Endothelial cell of umbilical vein (primary cell): ENCODE measurements around the gene ZNF581. TPM values are rescaled to one million over a fixed set of nuclear protein-coding genes. Genes with fewer than 3 reads are reported as not detected.

ENCODE experiments used
- BruUV-seq: library from RNA; stranded (reverse); fragments of 400-500 nt; replicated peaks from 2 replicates; lab custom pipeline; 2021; lab: Mats Ljungman, UMichigan
- CTCF ChIA-PET: fragments of 300-600, 350-600 bp; sonication (Branson Sonifier 250); formaldehyde crosslinking; loops from one replicate; lab custom pipeline; 2021; ENCODE audit warnings: antibody characterized with exemption, inconsistent platforms; lab: Charles Lee
- POLR2A ChIA-PET: fragments of 300-600, 350-600 bp; sonication (Branson Sonifier 250); formaldehyde crosslinking; loops from one replicate; lab custom pipeline; 2021; ENCODE audit warnings: antibody characterized with exemption, inconsistent platforms; lab: Charles Lee
- DNase-seq: peaks from one replicate; pipeline ENCODE4 v3.0.0-alpha.2; 2011; ENCODE audit warnings: low read depth, low spot score
- FAIRE-seq: peaks from 2 replicates; lab custom pipeline; 2011; peaks lifted over from hg19 to GRCh38; lab: Jason Lieb, UNC
- H2AFZ ChIP-seq: 2 replicates; pipeline ENCODE4 v1.6.0; 2012; ENCODE audit warnings: low read depth, low read length, control low read depth, inconsistent platforms
- H3K27ac ChIP-seq: 2 replicates; pipeline ENCODE4 v1.5.1; 2011; ENCODE audit warnings: low read depth, mild to moderate bottlenecking, control low read depth, low read length, moderate library complexity; ENCODE audit not compliant: insufficient read depth
- H3K27me3 ChIP-seq, 2 experiments: 2 replicates each; pipeline versions ENCODE4 v1.6.0 to v1.6.1; 2011; ENCODE audit warnings: low read length in 2 of 2, mixed read lengths in 1 of 2; ENCODE audit not compliant: control insufficient read depth in 2 of 2, insufficient read depth in 2 of 2
- H3K36me3 ChIP-seq, 2 experiments: 2 replicates in 1 of 2; 3 replicates in 1 of 2; pipeline ENCODE4 v1.5.1; 2011; ENCODE audit warnings: low read length in 2 of 2, mild to moderate bottlenecking in 1 of 2, moderate library complexity in 1 of 2; ENCODE audit not compliant: control insufficient read depth in 2 of 2, insufficient read depth in 2 of 2; ENCODE audit errors: extremely low read depth in 1 of 2
- H3K4me1 ChIP-seq: 3 replicates; pipeline ENCODE4 v1.5.1; 2011; ENCODE audit warnings: mild to moderate bottlenecking, low read length; ENCODE audit not compliant: control insufficient read depth, insufficient read depth; ENCODE audit errors: extremely low read depth
- H3K4me2 ChIP-seq: 2 replicates; pipeline ENCODE4 v1.6.1; 2011; ENCODE audit warnings: low read length, control low read depth, mixed read lengths; ENCODE audit not compliant: insufficient read depth
- H3K4me3 ChIP-seq, 3 experiments: fragments of 200-600 bp in 1 of 3; sonication (generic), shearing (Covaris generic) in 1 of 3; replicated peaks in 1 of 3; 2 replicates each; pipeline ENCODE4 v1.5.1; 2011 to 2016; ENCODE audit warnings: control low read depth in 3 of 3, low read length in 3 of 3, mild to moderate bottlenecking in 2 of 3, inconsistent platforms in 1 of 3, low read depth in 1 of 3, moderate library complexity in 1 of 3; ENCODE audit not compliant: insufficient read depth in 1 of 3
- H3K79me2 ChIP-seq: 2 replicates; pipeline ENCODE4 v1.6.0; 2012; ENCODE audit warnings: low read length, inconsistent platforms; ENCODE audit not compliant: control insufficient read depth, insufficient read depth
- H3K9ac ChIP-seq: replicated peaks from 2 replicates; pipeline ENCODE3; 2011; ENCODE audit warnings: low read length, control low read depth; ENCODE audit not compliant: insufficient read depth; ENCODE audit errors: extremely low read depth
- H3K9me1 ChIP-seq: replicated peaks from 3 replicates; pipeline ENCODE4 v1.6.0; 2011; ENCODE audit warnings: mild to moderate bottlenecking, low read length; ENCODE audit not compliant: control insufficient read depth, insufficient read depth; ENCODE audit errors: extremely low read depth
- H3K9me3 ChIP-seq: replicated peaks from 2 replicates; pipeline ENCODE4 v1.5.1; 2012; ENCODE audit warnings: low read length, inconsistent platforms; ENCODE audit not compliant: control insufficient read depth, insufficient read depth
- H4K20me1 ChIP-seq: replicated peaks from 2 replicates; pipeline ENCODE3; 2011; ENCODE audit warnings: mild to moderate bottlenecking, low read length; ENCODE audit not compliant: control insufficient read depth, insufficient read depth; ENCODE audit errors: extremely low read depth
- EZH2 ChIP-seq: IDR thresholded peaks from 2 replicates; pipeline ENCODE4 v1.6.1; 2012; ENCODE audit warnings: borderline replicate concordance, low read depth, mild to moderate bottlenecking, moderate library complexity, low read length, inconsistent platforms; ENCODE audit not compliant: severe bottlenecking
- FOS ChIP-seq: IDR thresholded peaks from 2 replicates; pipeline ENCODE4 v1.6.1; 2011; ENCODE audit warnings: mild to moderate bottlenecking, low read length, moderate library complexity, borderline replicate concordance; ENCODE audit not compliant: insufficient read depth
- GATA2 ChIP-seq: IDR thresholded peaks from 2 replicates; pipeline ENCODE4 v1.7.0; 2011; ENCODE audit warnings: low read depth, mild to moderate bottlenecking, moderate library complexity, mixed read lengths, low read length; ENCODE audit not compliant: insufficient read length, insufficient read depth
- JUN ChIP-seq: IDR thresholded peaks from 2 replicates; pipeline ENCODE4 v1.6.1; 2011; ENCODE audit warnings: borderline replicate concordance, low read depth; ENCODE audit not compliant: insufficient read length, insufficient read depth
- MAX ChIP-seq: IDR thresholded peaks from 2 replicates; pipeline ENCODE4 v1.6.1; 2011; ENCODE audit not compliant: insufficient read depth, insufficient read length
- MYC ChIP-seq: IDR thresholded peaks from one replicate; pipeline ENCODE4 v1.6.1; 2011; ENCODE audit warnings: mild to moderate bottlenecking, low read depth, low read length
- POLR2A ChIP-seq: IDR thresholded peaks from 2 replicates; pipeline ENCODE4 v1.6.1; 2012; ENCODE audit warnings: low read depth, mild to moderate bottlenecking, control low read depth, low read length
- POLR2AphosphoS5 ChIP-seq: IDR thresholded peaks from 2 replicates; pipeline ENCODE4 v1.6.1; 2012; ENCODE audit warnings: low read depth, mild to moderate bottlenecking, control low read depth, low read length, moderate library complexity; ENCODE audit not compliant: insufficient read depth
- dilution Hi-C: fragments of 300-500 bp; cut with MboI; formaldehyde crosslinking; loops from one replicate; pipeline ENCODE4 v1.15.0; 2019; ENCODE audit warnings: low sequenced_read_pairs; ENCODE audit not compliant: extremely low pct_ligation_motif_present
- intact Hi-C: fragments of 100-400 bp; cut with micrococcal nuclease; formaldehyde crosslinking; loops from one replicate; pipeline ENCODE4 v1.10.0; 2022
- polyA plus RNA-seq, 4 experiments: library from polyadenylated mRNA; depleted of rRNA in 3 of 4; stranded (reverse) in 3 of 4; unstranded in 1 of 4; fragments of >200 nt; gene quantifications; 2 replicates each; pipeline versions ENCODE4 v1.2.1 to v1.2.3, GENCODE V29; 2011 to 2012; ENCODE audit warnings: missing spikeins in 1 of 4
- total RNA-seq: library from RNA; stranded (reverse); gene quantifications from 2 replicates; pipeline ENCODE4 v1.2.3, GENCODE V29; 2021
- TF ChIP-seq, protein P1 (sequence below), 2 donors: IDR thresholded peaks; 1 replicate in 1 of 2; 2 replicates in 1 of 2; pipeline ENCODE4 v1.5.1; 2011; ENCODE audit warnings: low read length in 2 of 2, mild to moderate bottlenecking in 2 of 2, moderate library complexity in 2 of 2, control low read depth in 1 of 2, inconsistent platforms in 1 of 2, low read depth in 1 of 2; ENCODE audit not compliant: insufficient read depth in 1 of 2; ENCODE audit errors: extremely low read depth in 1 of 2

Gene ZNF581
- total and polyA plus RNA-seq, 2 donors (not counting 3 experiments of a cell fraction or from before 2014, with no cell fraction given) = 31.4 to 32.3 TPM

DNA sequence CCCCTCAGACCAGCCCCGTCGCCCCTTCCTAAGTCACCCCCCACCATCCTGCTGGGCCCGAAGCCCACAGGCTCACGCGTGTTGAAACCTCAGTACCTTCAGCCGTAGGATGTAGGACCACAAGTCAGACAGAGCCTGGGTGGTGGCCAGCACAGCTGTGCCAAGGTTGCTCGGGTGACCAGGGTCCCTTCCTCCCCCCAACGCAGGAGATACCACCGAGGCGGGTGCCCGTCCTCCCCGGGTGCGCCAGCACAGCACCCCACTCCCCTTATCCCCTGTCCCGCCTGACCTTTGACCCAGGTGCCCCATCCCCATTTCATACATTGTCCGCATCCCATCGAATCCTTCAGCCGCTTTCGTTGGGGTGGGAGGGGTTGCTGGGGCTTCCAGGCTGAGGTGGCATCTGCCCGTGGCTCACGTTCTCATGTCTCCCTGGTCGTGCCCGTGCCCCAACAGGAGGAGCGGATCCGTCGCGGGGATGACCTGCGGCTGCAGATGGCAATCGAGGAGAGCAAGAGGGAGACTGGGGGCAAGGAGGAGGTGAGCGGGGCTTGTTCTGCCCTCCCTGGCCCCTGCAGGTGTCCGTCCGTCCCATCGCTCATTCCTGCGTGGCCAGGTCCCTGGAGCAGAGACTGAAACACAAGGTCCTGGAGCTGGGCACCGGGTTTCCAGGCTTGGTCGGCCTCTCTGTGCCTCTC lies 46.1 kb downstream of the ZNF581 start:
- intact Hi-C loops (no loop called here), dilution Hi-C loops (no loop called here)
- Histone ChIP-seq H3K9ac (no peak overlapping the region), H2AFZ (no peak overlapping the region), H3K9me3 (no peaks in the 10 kb centered on the region), H3K79me2 (peaks cover 18% of the 10 kb centered on the region), H3K27ac (no peak overlapping the region), H3K27me3 (no peaks in the 10 kb centered on the region), H3K4me1 (no peaks in the 10 kb centered on the region), H3K36me3 (peaks cover 4 to 55% of the 10 kb centered on the region in 2 experiments), H4K20me1 (no peaks in the 10 kb centered on the region), H3K4me3 (no peak overlapping the region), H3K9me1 (no peaks in the 10 kb centered on the region), H3K4me2 (no peak overlapping the region)
- ChIA-PET POLR2A (no interaction called here), CTCF (no interaction called here)
- TF ChIP-seq MAX (no peak), FOS (no peak), GATA2 (no peak), EZH2 (no peak), POLR2AphosphoS5 (no peak), JUN (no peak), POLR2A (no peak), MYC (no peak)
- TF ChIP-seq, protein P1, sequence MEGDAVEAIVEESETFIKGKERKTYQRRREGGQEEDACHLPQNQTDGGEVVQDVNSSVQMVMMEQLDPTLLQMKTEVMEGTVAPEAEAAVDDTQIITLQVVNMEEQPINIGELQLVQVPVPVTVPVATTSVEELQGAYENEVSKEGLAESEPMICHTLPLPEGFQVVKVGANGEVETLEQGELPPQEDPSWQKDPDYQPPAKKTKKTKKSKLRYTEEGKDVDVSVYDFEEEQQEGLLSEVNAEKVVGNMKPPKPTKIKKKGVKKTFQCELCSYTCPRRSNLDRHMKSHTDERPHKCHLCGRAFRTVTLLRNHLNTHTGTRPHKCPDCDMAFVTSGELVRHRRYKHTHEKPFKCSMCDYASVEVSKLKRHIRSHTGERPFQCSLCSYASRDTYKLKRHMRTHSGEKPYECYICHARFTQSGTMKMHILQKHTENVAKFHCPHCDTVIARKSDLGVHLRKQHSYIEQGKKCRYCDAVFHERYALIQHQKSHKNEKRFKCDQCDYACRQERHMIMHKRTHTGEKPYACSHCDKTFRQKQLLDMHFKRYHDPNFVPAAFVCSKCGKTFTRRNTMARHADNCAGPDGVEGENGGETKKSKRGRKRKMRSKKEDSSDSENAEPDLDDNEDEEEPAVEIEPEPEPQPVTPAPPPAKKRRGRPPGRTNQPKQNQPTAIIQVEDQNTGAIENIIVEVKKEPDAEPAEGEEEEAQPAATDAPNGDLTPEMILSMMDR (IDR thresholded peaks at IDR 0.05; ENCODE audit: extremely low read depth in 1 of 2, insufficient read depth in 1 of 2, low read depth in 1 of 2, low read length in 2 of 2) = no peak
- no TSS peak for BruUV-seq
- no peak for FAIRE-seq
- DNase-seq = no peak
